Ovary (tissue), 9 donors: ENCODE results near the gene CTBP1. TPM values are rescaled to one million over a fixed set of nuclear protein-coding genes. Genes with fewer than 3 reads are reported as not detected.

ENCODE experiments used
- DNase-seq, 5 donors: peaks; one replicate each; pipeline ENCODE4 v3.0.0-alpha.2; 2019 to 2020
- H3K27ac ChIP-seq, 2 donors: fragments of 200-600 bp; one replicate each; pipeline versions ENCODE4 v1.5.1 to v1.8.0; 2019 to 2022
- H3K27me3 ChIP-seq: fragments of 200-600 bp; one replicate; pipeline ENCODE4 v1.8.0; 2022
- H3K36me3 ChIP-seq: fragments of 200-600 bp; sonication (generic); one replicate; pipeline ENCODE4 v1.5.1; 2019
- H3K4me1 ChIP-seq: one replicate; pipeline ENCODE4 v1.8.1; 2013; ENCODE audit warnings: mild to moderate bottlenecking, moderate library complexity; ENCODE audit not compliant: insufficient read depth
- H3K4me3 ChIP-seq: fragments of 200-600 bp; sonication (generic); one replicate; pipeline ENCODE4 v1.5.1; 2017
- H3K9me3 ChIP-seq, 2 donors: fragments of 200-600 bp in 1 of 2; sonication (generic) in 1 of 2; one replicate each; pipeline versions ENCODE4 v1.5.1 to v1.8.1; 2013 to 2019; ENCODE audit warnings: mild to moderate bottlenecking in 1 of 2, moderate library complexity in 1 of 2
- CTCF ChIP-seq, 3 donors: fragments of 450-650 bp in 2 of 3; fragments of 200-600 bp in 1 of 3; IDR thresholded peaks; one replicate each; pipeline versions ENCODE4 v1.5.1 to v1.8.0; 2016 to 2022; ENCODE audit warnings: antibody characterized with exemption in 3 of 3, mild to moderate bottlenecking in 1 of 3
- EP300 ChIP-seq: sonication (generic); formaldehyde crosslinking; IDR thresholded peaks from one replicate; pipeline ENCODE4 v1.6.1; 2017; ENCODE audit warnings: antibody characterized with exemption
- POLR2A ChIP-seq: fragments of 450-650 bp; IDR thresholded peaks from one replicate; pipeline ENCODE4 v1.6.1; 2017; ENCODE audit warnings: antibody characterized with exemption, mild to moderate bottlenecking, moderate library complexity
- WGBS, 3 donors: extraction: QIAGEN DNeasy Blood & Tissue Kit in 1 of 3; methylation state at CpG; one replicate each; pipeline versions ENCODE4 v1.1.5 to v1.1.7; 2013 to 2017; 5-methylcytosine and 5-hydroxymethylcytosine counted together
- intact Hi-C, 4 donors: fragments of 100-400 bp; cut with DNase I; formaldehyde crosslinking; loops; one replicate each; pipeline versions ENCODE4 v1.11.0 to v1.15.1; 2022 to 2023
- polyA plus RNA-seq, 2 donors: library from polyadenylated mRNA; stranded (reverse); fragments of 200-250 nt in 1 of 2; fragments of 350-450 nt in 1 of 2; fragmentation: Illumina TruSeq in 1 of 2; extraction: RNeasy Lipid Tissue Mini Kit (QIAGEN cat#74804) in 1 of 2; gene quantifications; one replicate each; pipeline ENCODE4 v1.2.3, GENCODE V29; 2013 to 2014
- total RNA-seq, 7 donors: library from RNA; depleted of rRNA in 2 of 7; stranded (reverse); fragments of >200 nt in 2 of 7; fragmentation: NEBNext Ultra II Directional in 3 of 7; extraction: Animal tissue kit (Norgen Biotek cat#: 25700) in 3 of 7; gene quantifications; one replicate each; pipeline versions ENCODE4 v1.1.0 to v1.2.4, GENCODE V29; 2016 to 2023
- donor health status: DM: no; HTN: no; CAD: no; lungs with moderate emphysema.
- donor health status: DM: no; HTN: no; CAD: no.
- donor health status: Bipolar disorder and iron deficiency.
- donor health status: DM: yes; HTN: yes; CAD: no.
- donor health status: DM: no; HTN: no; CAD: no.
- donor health status: DM: yes; HTN: yes; CAD: no.

The CTBP1 gene
- total and polyA plus RNA-seq, 9 donors, result 45.7 to 231 (median 141) TPM

GRCh38 chr4:1233641-1234308 lies 15.2 kb downstream of the CTBP1 start:
- Histone ChIP-seq H3K27me3 (no peaks in the 10 kb centered on the region), H3K36me3 (no peaks in the 10 kb centered on the region), H3K9me3 (no peaks in the 10 kb centered on the region), H3K4me1 (peaks cover 5% of the 10 kb centered on the region), H3K27ac (no peak overlapping the region), H3K4me3 (no peak overlapping the region)
- TF ChIP-seq POLR2A (no peak), CTCF (IDR thresholded peaks at IDR 0.05) (peak in 2 of 3 donors; percentile 23 to 73), EP300 (no peak)
- intact Hi-C loops, result loop anchor here in 2 of 4 donors (5.0 to 10.0 kb wide), 2 partner anchors 66 to 219 kb away; partner anchors contain the start of gene FGFRL1 (in 1 of the 2)
- peak; percentile 60 to 80 (median 68) for DNase-seq
- WGBS, 3 donors, result 25 to 37% (median 35%) methylated on average over 29 of the region's 29 CpGs

- no peaks in the 10 kb centered on the region for H3K36me3 ChIP-seq
- TF ChIP-seq CTCF (IDR thresholded peaks at IDR 0.05) (no peak), POLR2A (no peak), EP300 (no peak)
- peak in 2 of 5 donors; percentile 29 to 50 for DNase-seq
Measured at GRCh38 chr4:1232661-1233621, 16.0 kb downstream of the CTBP1 start.

GRCh38 chr4:1231637-1232360 lies 17.1 kb downstream of the CTBP1 start:
- DNase-seq, result no peak
- intact Hi-C loops, result loop anchor here in 2 of 4 donors (5.0 to 10.0 kb wide), 2 partner anchors 64 to 217 kb away; partner anchors contain the start of gene FGFRL1 (in 1 of the 2)
- 70 to 78% (median 76%) methylated on average over 23 of the region's 23 CpGs for WGBS, 3 donors
- no peaks in the 10 kb centered on the region for H3K36me3 ChIP-seq
- H3K27me3 ChIP-seq, result no peaks in the 10 kb centered on the region
- H3K9me3 ChIP-seq, result no peaks in the 10 kb centered on the region
- H3K4me3 ChIP-seq, result no peak overlapping the region
- H3K27ac ChIP-seq, result no peak overlapping the region
- H3K4me1 ChIP-seq, result peaks cover 5% of the 10 kb centered on the region
- no peak for TF ChIP-seq CTCF (IDR thresholded peaks at IDR 0.05)

More at GRCh38 chr4:1232661-1233621, 16.0 kb downstream of the CTBP1 start:
- no peaks in the 10 kb centered on the region for H3K9me3 ChIP-seq
- H3K27me3 ChIP-seq, result no peaks in the 10 kb centered on the region
- WGBS, 3 donors, result 50 to 71% (median 67%) methylated on average over 32 of the region's 32 CpGs
- no peak overlapping the region for H3K27ac ChIP-seq
- intact Hi-C loops, result loop anchor here in 2 of 4 donors (5.0 to 10.0 kb wide), 2 partner anchors 66 to 218 kb away; partner anchors contain the start of gene FGFRL1 (in 1 of the 2)
- no peak overlapping the region for H3K4me3 ChIP-seq
- peaks cover 5% of the 10 kb centered on the region for H3K4me1 ChIP-seq
